Rectal smooth muscle tissue (tissue), 1 donor: ENCODE results near the gene DDX24.

Source experiments
- H3K27ac ChIP-seq: one replicate; pipeline ENCODE4 v1.7.0; 2013; ENCODE audit warnings: low read depth, low read length, inconsistent platforms
- H3K27me3 ChIP-seq: one replicate; pipeline ENCODE4 v1.7.0; 2013; ENCODE audit warnings: low read length; ENCODE audit not compliant: control insufficient read depth, insufficient read depth
- H3K36me3 ChIP-seq: one replicate; pipeline ENCODE4 v1.7.0; 2013; ENCODE audit warnings: low read length; ENCODE audit not compliant: control insufficient read depth, insufficient read depth
- H3K4me1 ChIP-seq: one replicate; pipeline ENCODE4 v1.7.0; 2013; ENCODE audit warnings: low read length; ENCODE audit not compliant: control insufficient read depth, insufficient read depth
- H3K4me3 ChIP-seq: one replicate; pipeline ENCODE4 v1.7.0; 2013; ENCODE audit warnings: low read length
- H3K9ac ChIP-seq: one replicate; pipeline ENCODE4 v1.7.0; 2013; ENCODE audit warnings: low read length

DDX24 gene

DNA sequence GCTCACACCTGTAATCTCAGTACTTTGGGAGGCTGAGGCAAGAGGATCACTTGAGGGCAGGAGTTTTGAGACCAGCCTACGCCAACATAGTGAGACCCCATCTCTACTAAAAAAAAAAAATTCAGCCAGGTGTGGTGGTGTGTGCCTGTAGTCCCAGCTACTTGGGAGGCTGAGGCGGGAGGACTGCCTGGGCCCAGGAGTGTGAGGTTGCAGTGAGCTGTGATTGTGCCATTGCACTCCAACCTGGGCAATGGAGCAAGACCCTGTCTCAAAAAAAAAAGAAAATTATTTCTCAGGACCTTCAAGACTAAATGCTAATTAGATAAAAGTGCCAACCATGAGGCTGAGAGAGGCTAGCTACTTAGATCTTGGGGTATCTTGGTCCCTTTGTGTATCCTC lies 31.4 kb downstream of the DDX24 start:
- H3K27ac ChIP-seq: no peak overlapping the region
- H3K4me1 ChIP-seq: peaks cover 4% of the 10 kb centered on the region
- H3K27me3 ChIP-seq: no peaks in the 10 kb centered on the region

DNA sequence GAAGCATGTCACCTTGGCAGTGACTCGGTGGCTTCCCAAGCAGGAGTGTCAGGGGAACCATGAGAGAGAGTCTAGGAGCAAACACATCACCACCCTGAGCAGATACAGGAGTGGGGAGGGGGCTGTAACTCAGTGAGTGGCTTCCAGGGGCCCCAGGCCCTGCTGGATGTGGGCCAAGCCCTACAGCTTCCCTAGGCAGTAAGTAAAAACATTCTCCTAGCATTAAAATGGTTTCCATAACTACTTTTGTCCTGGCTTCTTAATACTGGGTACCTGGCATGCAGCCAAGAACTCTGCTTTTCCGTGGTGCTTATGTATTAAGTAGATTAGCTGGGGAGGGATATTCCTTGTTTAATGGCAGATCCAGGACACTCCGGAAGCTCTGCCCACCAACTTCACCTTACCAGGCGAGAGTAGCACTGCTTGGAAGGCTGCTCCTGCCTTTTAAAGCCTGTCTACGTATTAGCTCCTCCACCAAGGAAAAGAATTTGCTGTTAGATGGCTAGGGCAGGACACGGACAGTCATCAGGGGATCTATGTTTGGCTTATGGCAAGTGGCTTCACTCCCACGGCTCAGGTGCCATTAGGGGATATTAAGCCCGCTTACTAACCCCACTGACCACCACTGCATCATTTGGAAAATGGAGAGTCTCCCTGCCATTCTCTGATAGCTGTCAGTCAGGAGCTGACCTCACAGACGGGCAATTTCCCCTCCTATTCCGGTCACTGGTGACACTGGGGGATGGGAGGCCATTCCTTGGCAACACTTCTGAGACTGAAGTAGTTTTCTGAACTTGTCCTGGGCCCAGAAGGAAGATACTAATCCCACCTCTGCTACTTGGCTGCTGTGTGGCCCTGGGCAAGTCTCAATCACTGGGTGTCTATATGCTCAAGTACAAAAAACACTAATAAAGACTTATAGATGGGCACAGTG lies 32.0 kb downstream of the DDX24 start:
- H3K4me3 ChIP-seq: no peak overlapping the region
- H3K36me3 ChIP-seq: peaks cover 43% of the 10 kb centered on the region
- no peaks in the 10 kb centered on the region for H3K27me3 ChIP-seq
- H3K27ac ChIP-seq: no peak overlapping the region
- peaks cover 4% of the 10 kb centered on the region for H3K4me1 ChIP-seq
- no peak overlapping the region for H3K9ac ChIP-seq

More for the DNA sequence above, 31.4 kb downstream of the DDX24 start:
- Histone ChIP-seq H3K9ac (no peak overlapping the region), H3K4me3 (no peak overlapping the region), H3K36me3 (peaks cover 50% of the 10 kb centered on the region)

DNA sequence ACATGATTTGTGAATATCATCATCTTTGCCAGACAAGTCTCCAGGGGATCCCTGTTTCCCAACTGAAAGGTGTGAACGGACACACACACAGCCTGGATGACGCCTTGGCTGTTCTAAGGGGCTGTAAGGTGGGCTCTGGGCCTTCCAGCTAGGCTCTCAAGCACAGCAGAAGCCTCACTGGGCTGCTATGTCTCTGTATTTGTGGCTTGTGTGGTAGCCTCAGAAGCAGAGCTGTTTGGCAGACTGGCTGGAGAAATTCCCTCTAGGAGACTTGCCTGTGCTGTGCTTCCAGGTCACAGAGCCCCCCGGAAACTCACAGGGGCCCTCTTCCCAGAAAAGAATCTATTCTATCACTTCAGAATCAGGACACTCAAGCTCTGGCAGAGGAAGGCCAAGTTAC lies 33.4 kb downstream of the DDX24 start:
- no peak overlapping the region for H3K4me3 ChIP-seq
- H3K4me1 ChIP-seq: peaks cover 4% of the 10 kb centered on the region
- no peak overlapping the region for H3K27ac ChIP-seq
- H3K36me3 ChIP-seq: peaks cover 35% of the 10 kb centered on the region
- no peaks in the 10 kb centered on the region for H3K27me3 ChIP-seq
- no peak overlapping the region for H3K9ac ChIP-seq

DNA sequence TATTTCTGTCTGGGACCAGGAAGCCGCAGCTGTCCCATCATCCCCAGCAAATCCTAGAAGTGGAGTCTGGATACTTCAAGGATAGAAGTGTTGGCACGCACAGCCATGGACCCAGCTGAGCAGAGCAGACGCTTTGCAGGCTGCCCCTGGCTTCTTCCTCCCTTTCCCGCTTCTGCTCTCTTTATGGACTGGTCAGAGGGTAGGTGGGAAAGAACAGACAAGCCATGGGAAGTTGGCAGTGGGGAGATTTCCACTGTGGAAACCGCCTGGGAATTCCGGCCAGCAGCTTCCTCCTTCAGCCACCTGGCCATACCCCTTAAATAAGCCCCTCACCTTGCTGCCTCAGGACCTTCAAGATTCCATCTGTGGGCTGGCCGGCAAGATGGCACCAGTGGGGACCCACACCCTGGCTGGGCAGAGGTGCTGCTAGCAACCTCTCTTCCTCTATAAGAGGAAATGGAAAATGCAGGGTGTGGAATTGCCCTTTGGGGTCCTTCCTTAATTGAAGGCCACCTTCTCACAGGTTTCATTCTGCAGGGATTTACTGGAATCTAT lies 34.2 kb downstream of the DDX24 start:
- Histone ChIP-seq H3K4me3 (no peak overlapping the region), H3K4me1 (peaks cover 7% of the 10 kb centered on the region), H3K36me3 (peaks cover 30% of the 10 kb centered on the region), H3K27ac (no peak overlapping the region), H3K27me3 (no peaks in the 10 kb centered on the region), H3K9ac (no peak overlapping the region)

DNA sequence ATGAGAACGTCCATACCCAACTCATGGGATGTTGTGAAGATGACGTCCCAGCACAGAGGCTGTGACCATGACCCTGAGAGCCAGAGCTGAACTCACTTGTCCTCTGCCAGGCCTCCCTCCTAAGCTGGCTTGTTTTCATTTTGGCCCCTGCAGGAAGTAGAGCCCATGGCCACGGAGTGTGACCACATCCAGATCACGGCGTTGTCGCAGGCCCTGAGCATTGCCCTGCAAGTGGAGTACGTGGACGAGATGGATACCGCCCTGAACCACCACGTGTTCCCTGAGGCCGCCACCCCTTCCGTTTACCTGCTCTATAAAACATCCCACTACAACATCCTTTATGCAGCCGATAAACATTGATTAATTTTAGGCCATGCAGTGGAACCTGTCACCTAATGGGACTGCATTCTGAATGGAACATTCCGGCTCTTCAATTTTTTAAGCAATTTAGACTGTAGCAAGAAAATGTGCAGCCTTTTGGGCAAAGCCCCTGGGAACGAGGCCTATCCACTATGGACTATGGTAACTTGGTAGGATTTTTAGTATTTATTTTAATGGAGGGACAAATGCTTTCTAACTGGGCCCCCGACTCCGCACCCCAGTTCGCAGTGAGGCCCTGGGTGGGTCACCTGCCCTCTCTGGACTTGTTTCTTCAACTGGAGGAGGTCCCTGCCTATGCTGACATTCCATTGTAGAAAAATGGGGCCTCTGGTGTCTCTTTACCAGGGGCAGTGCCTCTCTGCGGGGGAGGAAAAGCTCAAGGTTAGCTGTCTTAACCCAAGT lies 35.2 kb downstream of the DDX24 start:
- peaks cover 26% of the 10 kb centered on the region for H3K36me3 ChIP-seq
- no peak overlapping the region for H3K4me3 ChIP-seq

DNA sequence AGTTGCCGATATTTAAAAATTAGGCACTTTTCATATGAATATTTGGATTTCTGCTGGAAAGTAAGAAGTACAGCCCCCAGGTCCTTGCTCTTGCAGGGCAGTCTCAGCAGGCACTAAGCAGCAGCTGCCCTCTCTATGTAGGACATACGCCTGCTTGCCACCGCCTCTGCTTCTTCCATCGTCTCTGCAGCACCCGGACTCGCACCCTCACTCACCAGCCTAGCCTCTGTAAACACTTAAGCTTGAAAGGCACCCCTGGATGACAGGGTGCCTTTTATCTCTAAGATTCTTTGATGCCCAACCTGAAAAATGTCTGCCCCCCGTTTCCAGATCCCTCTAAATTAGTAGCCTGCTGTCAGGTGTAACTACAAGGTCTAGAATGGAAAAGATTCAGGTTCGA lies 35.9 kb downstream of the DDX24 start:
- no peak overlapping the region for H3K27ac ChIP-seq
- peaks cover 20% of the 10 kb centered on the region for H3K36me3 ChIP-seq
- H3K27me3 ChIP-seq: no peaks in the 10 kb centered on the region
- H3K4me3 ChIP-seq: no peak overlapping the region
- H3K9ac ChIP-seq: no peak overlapping the region
- peaks cover 3% of the 10 kb centered on the region for H3K4me1 ChIP-seq

More for the DNA sequence above, 35.2 kb downstream of the DDX24 start:
- H3K4me1 ChIP-seq: peaks cover 3% of the 10 kb centered on the region
- H3K9ac ChIP-seq: no peak overlapping the region
- no peaks in the 10 kb centered on the region for H3K27me3 ChIP-seq
- H3K27ac ChIP-seq: no peak overlapping the region

DNA sequence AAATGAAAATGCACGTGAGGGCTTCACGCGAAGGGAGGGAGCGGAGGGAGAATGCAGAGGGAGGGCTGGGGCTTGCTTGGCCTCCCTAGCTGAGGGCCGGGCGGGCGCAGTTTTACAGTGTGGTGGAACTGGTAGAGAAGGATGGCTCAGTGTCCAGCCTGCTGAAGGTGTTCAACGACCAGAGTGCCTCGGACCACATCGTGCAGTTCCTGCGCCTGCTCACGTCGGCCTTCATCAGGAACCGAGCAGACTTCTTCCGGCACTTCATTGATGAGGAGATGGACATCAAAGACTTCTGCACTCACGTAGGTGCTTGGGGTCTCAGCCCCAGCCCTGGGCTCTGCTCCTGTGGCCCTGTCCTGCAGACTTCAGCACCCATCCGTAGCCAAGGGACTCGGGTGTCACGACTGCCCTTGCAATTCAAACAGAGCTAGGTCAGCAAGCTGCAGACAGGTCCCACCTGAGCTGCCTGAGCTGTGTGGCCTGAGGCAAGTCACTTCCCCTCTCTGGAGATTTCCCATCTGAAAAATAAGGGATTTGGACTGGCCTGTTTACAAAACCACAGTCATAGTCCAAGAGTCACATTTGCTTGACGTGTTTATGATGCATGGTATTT lies 36.4 kb downstream of the DDX24 start:
- H3K4me3 ChIP-seq: no peak overlapping the region
- peaks cover 16% of the 10 kb centered on the region for H3K36me3 ChIP-seq
- H3K27me3 ChIP-seq: no peaks in the 10 kb centered on the region
- H3K27ac ChIP-seq: no peak overlapping the region
- no peak overlapping the region for H3K9ac ChIP-seq
- H3K4me1 ChIP-seq: peaks cover 3% of the 10 kb centered on the region

DNA sequence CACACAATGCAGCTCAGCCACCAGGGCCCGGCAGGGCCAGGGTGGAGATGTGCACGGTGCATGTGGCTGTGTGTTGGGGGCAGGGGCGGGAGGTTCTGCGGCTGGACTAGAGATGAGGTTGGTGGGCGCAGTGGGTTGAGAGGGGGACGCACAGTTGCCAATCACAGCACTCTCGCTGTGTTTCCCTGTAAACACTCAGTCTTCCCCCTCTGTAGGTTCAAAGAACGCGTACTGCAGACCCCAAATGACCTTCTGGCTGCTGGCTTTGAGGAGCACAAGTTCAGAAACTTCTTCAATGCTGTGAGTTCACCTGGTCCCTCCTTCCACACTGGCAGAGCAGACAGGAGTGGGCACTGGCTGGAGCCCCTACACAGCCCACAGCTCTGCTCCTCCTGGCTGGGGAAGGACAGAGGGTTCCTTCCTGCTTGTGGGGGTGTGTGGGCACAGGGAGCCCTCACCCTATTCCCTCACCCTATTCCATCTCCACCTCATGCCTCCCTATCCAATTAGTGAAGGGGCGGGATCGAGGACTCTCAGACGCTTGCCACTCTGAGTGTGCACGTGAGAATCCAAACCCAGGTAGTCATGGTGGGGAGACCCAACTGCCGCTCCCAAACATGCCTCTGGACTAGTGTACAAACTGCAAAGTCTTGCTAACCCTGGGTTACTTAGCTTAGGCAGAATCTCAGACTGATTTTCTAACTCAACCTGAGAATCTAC lies 37.1 kb downstream of the DDX24 start:
- H3K4me1 ChIP-seq: peaks cover 3% of the 10 kb centered on the region
- no peak overlapping the region for H3K4me3 ChIP-seq
- no peak overlapping the region for H3K9ac ChIP-seq
- H3K27me3 ChIP-seq: no peaks in the 10 kb centered on the region
- H3K27ac ChIP-seq: no peak overlapping the region
- H3K36me3 ChIP-seq: peaks cover 9% of the 10 kb centered on the region

DNA sequence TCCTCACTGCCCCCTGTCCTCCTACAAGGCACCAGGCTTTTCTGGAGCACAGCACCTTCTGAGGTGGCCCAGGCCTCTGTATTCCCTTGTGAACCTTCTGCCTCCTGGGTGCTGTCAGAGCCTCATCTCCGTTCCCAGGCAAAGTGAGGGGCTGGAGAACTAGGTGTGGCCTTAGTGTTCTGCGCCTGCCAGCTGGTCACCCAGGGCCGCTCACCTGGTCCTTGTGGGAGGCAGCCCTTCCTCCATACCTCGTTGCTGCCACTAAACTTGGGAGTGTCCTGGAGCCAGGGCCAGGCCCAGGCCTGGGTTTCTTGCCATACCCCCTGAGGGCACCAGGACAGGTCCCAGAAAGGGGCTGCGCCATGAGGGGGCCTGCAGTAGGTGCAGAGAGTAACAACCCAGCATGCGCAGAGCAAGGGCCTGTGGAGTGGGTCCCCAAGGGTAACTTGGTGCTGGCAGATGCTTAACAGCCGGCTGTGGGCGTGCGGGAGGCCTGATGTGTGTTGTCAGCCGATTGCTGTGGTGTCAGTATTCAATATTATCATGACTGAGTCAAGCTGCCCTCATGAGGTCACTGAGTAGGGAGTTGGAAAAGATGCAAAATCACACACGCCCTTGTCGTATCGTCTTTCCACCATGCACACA lies 37.8 kb downstream of the DDX24 start:
- Histone ChIP-seq H3K27me3 (no peaks in the 10 kb centered on the region), H3K4me1 (peaks cover 3% of the 10 kb centered on the region), H3K9ac (no peak overlapping the region), H3K36me3 (peaks cover 4% of the 10 kb centered on the region), H3K27ac (no peak overlapping the region), H3K4me3 (no peak overlapping the region)

DNA sequence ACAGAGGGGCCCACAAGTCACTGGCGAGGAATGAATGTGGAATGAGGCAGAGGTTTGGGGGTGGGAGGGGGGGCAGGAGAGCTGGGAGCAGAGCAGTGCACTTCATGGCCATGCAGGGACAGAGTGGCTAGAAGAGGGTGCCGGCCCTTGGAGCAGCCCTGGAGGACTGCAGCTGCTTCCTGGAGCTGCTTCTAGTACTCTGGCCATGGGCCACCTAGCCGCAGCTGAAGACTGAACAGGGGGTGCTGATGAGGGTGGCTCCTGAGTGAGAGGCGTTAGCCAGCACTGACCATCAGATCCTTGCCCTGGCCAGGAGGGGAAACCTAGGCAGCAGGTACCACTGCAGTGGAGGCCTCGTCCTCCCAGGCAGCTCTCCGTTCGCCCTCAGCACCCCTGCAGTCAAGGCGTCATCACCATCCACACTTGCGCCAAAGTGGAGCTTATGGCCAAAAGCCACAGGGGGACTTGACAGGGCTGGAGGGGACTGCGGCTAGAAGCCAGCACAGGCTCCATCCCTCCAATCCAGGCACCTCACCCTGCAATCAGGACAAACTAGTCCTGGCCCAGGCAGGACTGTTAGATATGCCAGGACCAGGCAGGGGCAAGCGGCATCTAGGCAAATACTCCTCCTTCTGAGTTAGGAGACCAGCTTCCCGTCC lies 38.4 kb downstream of the DDX24 start:
- no peaks in the 10 kb centered on the region for H3K27me3 ChIP-seq
- peaks cover 3% of the 10 kb centered on the region for H3K4me1 ChIP-seq
- no peak overlapping the region for H3K9ac ChIP-seq
- H3K36me3 ChIP-seq: peaks cover 3% of the 10 kb centered on the region
- no peak overlapping the region for H3K27ac ChIP-seq
- no peak overlapping the region for H3K4me3 ChIP-seq
